HG03097 (cell line): Measurements from ENCODE around the gene POU6F2.
"Not testable (repeated sequence)": the region's sequence is repeated elsewhere in the genome, so short reads cannot be mapped to it uniquely, and the experiment has no call there.

ENCODE experiments used
- ATAC-seq: cut with Tn5 transposase; IDR thresholded peaks from one replicate; pipeline ENCODE4 v1.9.1; 2021; ENCODE audit not compliant: unreplicated experiment, low FRiP score

The POU6F2 gene

DNA sequence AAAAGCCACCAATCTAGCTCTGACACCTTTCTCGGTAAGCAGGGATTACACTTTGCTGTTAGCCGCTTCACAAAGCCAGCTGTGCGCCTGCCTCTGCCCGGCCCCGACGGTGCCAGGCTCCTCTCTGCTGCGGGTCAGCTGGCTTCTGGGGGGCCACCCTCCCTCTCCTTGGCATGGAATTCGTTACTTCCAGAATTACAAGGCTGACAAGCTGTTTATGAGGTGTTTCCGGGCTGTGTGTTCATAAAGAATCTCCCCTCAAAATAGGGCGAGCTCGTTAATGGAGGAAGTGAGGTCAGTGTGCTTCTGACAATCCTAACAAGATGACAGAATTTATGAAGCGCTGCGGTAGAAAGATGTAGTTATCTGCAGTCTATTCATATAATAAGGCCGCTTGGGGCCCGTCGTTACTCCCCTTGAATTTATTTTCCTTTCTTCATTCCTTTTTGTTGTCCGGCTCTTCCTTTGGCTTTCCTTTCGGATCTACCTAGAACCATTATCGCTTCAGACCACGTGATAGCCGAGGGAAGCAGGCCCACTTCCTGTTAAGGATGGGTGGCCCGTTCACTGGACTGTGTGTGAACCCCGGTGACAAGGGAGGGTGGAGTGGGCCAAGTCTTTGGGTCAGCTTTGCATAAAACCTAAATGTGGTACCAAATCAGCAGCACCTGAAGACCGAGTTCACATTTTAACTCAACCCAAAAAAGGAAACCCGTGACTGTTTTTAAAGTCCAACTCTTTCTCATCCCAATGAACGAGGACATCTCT, 315.5 kb downstream of the POU6F2 start:
- ATAC-seq = no peak

- ATAC-seq = no peak
Observed at GRCh38 chr7:39294022-39294421, 316.3 kb downstream of the POU6F2 start.

DNA sequence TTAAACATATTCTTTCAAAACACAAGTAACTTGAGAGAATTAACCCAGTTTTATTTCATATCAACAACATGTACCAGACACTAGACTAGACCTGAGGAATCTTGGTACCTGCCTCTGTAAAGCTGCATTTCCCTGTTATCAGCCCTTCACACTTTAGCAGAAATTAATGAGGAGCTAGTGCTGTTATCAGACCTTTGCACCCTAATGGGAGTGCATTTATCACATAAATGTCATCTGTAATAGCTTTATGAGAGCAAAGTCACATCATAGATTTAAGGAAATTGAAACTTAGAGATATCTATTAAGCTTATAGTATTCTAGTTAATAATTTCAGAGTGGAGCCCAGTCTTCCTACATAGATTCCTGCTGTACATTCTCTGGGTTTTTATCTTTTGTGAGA, 318.1 kb downstream of the POU6F2 start:
- ATAC-seq = no peak

DNA sequence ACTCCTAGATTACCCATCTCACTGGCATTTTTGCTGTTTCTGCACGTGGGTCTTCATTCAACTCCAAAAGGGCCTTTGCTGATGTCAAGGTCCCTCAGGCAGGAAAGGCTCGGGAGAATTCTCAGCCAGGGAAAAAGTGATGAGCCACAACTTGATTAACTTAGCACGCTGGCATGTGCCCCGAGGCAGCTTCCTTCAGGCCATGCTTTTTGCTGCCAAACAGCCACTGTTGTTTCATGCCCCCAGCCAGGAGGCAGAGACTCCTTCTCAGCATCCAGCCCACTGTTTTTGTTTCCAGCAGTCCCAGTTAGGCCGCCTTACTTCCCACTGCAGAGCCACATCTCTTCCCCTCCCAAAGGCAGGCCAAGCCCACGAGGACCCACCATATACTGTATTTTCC, 322.0 kb downstream of the POU6F2 start:
- no peak for ATAC-seq

DNA sequence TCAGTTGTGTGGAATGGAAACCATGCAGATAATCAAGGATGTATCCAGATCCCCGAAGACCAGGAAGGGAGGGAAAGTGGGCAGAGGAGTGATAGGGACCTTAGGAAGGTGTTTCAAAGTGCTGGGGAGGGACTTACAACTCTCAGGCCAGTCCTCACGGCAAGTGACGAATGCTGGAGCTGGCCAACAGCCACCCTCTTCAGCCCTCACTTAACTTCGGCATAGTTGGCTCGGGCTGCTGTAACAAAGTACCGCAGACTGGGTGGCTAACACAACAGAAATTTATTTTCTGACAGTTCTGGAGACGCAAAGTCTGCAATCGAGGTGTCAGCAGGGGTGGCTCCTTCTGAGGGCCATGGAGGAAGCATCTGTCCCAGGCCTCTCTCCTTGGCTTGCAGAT, 322.6 kb downstream of the POU6F2 start:
- ATAC-seq = no peak

DNA sequence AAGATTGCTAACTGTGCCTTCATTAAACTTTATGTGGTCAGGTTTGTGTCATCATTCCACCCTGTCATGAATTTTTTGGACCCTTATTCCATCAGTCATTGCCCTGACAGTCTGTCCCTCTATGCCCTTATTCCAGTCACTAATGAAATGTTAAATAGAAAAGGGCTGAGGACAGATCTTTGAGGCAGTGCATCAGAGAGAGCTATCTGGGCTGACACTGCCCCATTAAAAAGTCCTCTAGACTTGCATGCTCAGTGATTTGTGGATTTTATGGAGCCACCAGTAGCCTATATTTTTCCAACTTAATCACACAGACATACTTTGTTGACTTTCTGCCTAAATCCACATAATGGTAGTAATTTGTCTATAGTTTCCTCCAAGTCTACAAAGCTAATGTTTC, 323.8 kb downstream of the POU6F2 start:
- no peak for ATAC-seq

GRCh38 chr7:39304178-39304577, 326.5 kb downstream of the POU6F2 start:
- no peak for ATAC-seq

GRCh38 chr7:39304668-39305405, 327.1 kb downstream of the POU6F2 start:
- peak; percentile 69 for ATAC-seq

DNA sequence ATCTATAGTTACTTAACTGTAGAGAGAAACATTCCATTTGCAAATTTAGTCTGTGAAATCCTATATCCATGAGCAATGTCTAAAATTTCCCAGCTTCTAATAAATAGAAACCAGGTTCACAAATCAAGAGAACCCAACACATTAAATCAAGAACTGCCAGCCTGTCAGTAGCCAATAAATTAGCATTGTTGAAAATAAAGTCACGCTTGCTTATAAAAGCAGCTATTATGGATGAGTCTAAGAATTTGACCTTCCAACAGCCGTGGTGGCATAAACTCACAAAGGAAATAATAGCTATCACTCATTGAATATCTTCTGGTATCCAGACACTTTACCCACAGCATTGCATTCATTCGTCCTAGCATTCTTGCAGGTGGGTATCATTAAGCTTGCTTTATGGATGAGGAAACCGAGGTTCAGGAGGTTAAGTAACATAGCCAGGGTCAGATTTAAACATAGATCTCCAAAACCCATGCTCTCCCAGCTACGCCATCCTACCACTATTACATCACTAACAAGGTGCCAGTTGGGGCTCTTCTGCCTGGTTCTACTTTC, 328.4 kb downstream of the POU6F2 start:
- no peak for ATAC-seq

DNA sequence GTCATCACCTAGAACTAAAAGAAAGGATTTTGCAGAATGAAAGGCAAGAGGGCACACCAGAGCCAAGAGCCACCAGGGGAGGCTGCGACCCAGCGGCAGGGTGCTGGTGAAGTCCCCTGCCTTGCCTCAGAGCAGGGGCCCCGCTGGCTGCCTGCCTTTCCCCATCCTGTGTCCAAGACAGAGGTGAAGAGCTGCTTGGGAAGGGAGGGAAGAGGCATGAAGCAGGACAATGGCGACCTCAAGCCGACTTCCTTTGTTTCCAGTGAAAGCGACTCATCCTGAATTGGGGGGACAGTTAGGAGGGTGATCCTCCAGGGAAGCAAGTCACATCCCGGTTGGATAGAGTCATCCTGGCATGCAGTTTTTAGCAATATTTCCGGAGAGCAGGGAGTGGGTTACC, 333.0 kb downstream of the POU6F2 start:
- no peak for ATAC-seq

DNA sequence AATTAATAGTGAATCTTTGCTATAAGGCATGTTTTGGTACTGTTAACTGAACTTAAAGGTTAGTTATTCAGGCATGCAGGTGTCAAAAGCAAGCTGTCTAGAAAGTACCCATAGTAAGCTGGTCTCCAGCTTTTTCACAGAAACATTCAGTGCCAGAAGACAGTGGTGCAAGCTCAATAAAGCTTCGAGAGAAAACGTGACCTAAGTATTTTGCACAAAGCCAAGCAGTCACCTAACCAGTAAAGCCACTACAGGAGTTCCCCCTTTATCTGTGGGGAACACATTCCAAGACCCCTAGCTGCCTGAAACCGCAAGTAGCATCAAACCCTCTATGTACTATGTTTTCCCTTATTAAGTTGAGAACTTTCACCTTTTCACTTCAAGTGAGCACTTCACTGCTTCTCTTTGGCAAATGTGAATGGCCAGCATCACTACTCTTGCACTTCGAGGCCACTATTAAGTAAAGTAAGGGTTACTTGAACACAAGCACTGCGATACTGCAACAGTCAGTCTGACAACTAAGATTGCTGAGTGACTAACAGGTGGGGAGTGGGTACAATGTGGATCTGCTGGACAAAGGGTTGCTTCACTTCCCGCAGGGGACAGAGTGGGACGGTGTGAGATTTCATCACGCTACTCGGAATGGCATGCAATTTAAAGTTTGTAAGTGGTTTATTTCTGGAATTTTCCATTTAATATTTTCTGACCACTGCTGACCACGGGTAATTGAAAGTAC, 334.7 kb downstream of the POU6F2 start:
- no peak for ATAC-seq

GRCh38 chr7:39313376-39313775, 335.7 kb downstream of the POU6F2 start:
- ATAC-seq = no peak

GRCh38 chr7:39313974-39314373, 336.3 kb downstream of the POU6F2 start:
- ATAC-seq = no peak

DNA sequence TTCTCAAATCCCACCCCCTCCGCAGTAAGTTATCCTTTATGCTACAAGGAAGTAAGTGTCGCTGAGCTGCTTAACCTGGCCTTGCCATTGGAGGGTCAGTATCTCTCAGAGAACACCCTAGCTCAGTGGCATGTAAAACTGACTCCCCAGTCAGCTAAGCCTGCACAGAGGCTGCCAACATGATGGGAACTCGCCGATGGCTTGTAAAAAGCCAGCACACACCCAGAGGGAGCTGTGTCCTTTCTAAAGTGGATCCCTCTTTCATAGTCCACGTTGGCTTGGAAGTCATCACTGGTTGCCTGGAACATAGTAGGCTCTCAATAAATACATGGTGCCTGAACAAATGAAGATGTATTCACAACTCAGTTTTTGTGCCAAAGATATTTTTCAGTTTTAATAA, 339.4 kb downstream of the POU6F2 start:
- ATAC-seq = no peak

- no peak for ATAC-seq
Observed at GRCh38 chr7:39317896-39318295, 340.2 kb downstream of the POU6F2 start.

DNA sequence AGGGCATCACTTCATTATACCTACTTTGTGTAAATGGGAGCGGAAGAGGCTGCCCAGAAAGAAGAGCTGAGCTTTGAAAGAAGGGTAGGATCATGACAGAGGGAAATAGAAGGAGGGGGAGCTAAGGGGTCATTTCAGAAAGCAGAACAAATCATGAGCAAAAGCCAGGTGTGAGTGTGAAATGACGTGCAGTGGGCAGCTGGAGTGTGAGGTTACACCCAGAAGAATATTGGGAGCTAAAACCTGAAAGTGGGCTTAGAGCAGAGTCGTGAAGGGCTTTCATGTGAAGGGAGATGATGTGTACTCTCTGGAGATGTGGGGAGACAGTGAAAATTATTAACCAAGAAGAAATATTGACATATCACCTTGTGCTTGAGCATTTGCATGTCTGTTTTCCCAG, 343.5 kb downstream of the POU6F2 start:
- no peak for ATAC-seq

DNA sequence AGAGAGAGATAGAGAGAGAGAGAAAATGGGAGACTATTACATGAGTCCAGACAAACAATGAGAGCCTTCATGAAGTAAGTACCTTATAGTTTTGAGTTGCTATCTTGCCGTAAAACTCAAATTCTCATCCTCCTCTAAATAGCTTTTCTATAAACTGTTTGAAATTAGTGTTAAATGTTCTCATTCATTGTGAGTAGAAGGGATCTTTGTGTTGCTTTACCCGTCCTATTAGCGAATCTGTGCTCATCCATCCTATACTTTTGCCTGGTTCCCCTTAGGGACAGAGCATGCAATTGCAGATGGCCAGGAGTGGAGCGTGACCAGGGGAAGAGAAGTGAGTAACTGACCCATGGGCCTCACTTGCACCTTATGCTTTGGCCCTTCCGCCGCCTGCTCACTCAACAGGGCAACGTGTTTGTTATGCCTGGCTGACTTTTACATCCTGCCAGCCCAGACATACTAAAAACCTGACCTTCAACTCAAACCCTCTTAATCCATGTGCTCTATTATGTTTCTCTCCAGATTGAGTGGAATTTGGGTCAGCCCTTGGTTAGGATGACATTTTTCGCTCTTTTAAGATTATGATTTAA, 344.3 kb downstream of the POU6F2 start:
- no peak for ATAC-seq

DNA sequence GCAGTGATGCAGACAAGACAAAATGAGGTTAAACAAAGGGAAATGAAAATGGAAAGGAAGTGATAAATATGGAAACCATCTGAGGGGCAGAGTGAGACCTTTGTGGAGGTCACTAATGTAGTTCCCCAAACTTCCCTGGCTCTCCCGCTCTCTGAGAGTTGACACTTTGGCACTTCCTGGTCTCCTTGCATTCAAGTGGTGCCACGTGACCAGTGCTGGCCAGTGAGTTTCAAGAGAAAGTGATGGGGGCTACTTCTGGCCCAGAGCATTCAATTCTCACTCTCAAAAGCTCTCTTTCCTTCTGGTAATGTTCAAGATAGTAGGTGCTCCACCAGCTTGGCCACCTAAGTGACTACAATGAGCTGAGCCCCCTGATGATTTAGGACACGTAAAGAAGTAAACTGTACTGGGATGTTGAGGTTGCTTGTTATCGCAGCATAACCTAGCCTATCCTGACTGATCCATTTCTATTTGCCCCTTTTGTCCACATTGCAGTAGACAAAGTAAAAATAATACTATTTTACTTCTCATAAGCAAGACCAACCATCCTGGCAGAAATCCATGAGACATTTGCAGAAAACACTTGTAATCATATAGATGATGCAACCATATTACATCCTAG, 346.5 kb downstream of the POU6F2 start:
- no peak for ATAC-seq

DNA sequence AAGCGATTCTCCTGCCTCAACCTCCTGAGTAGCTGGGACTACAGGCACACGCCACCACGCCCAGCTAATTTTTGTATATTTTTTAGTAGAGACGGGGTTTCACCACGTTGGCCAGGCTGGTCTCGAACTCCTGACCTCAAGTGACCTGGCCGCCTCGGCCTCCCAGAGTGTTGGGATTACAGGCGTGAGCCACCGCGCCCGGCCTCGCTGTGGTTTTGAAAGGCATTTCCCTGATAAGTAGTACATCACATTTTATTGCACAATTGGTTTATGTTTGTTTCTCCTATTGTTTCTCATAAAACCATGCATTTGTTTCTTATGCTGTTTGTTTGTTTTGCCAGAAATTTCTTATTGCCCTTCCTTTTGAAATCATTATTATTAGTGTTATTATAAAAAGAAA, 353.9 kb downstream of the POU6F2 start:
- not testable (repeated sequence) for ATAC-seq

GRCh38 chr7:39332142-39332541, 354.4 kb downstream of the POU6F2 start:
- ATAC-seq = no peak
